DND-41 (cell line): Measurements from ENCODE around the gene CHD6.

ENCODE experiments used
- EZH2 ChIP-seq: IDR thresholded peaks from 3 replicates; pipeline ENCODE4 v1.6.1; 2012; ENCODE audit warnings: borderline replicate concordance, low read depth, mild to moderate bottlenecking, moderate library complexity, low read length, inconsistent platforms; ENCODE audit not compliant: severe bottlenecking
- TF ChIP-seq, protein P1 (sequence below): IDR thresholded peaks from 2 replicates; pipeline ENCODE4 v1.5.1; 2012; ENCODE audit warnings: borderline replicate concordance, low read length, moderate library complexity, mild to moderate bottlenecking; ENCODE audit not compliant: poor library complexity, severe bottlenecking; ENCODE audit errors: extremely low read depth

DNA sequence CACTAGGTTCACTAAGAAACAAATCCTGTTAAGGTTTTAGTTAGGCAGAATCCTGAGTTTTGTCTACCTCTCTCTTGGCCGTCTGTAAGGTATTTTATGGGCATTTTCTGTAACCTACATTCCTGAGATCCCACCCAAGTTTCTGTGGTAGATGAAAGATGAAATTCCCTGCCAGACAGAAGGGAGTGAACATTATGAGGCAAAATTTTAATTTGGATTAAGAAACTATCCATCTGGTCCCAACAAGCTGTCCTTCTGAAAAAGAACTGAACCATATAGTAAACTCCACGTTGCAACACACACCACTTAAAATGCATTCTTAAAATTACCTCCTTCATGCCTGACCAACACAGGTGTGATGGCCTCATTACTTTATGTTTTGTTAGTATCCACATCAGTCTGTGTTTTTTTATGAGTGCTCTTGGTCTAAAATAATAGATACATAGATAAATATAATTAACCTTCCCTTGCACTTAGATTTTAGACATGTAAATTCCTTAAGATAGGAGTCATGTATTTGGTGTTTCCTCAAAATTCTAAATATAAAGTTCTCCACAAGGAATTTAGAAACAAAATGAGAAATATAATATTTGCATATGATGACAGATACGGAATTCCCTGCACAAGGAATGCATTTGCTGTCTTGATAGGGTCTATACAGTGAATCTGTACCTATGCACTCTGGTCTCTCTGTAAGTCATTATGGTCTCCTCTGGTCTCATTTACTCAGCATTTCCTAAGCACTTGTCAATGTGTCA, 86.5 kb downstream of the CHD6 start:
- TF ChIP-seq EZH2: no peak
- TF ChIP-seq, protein P1, sequence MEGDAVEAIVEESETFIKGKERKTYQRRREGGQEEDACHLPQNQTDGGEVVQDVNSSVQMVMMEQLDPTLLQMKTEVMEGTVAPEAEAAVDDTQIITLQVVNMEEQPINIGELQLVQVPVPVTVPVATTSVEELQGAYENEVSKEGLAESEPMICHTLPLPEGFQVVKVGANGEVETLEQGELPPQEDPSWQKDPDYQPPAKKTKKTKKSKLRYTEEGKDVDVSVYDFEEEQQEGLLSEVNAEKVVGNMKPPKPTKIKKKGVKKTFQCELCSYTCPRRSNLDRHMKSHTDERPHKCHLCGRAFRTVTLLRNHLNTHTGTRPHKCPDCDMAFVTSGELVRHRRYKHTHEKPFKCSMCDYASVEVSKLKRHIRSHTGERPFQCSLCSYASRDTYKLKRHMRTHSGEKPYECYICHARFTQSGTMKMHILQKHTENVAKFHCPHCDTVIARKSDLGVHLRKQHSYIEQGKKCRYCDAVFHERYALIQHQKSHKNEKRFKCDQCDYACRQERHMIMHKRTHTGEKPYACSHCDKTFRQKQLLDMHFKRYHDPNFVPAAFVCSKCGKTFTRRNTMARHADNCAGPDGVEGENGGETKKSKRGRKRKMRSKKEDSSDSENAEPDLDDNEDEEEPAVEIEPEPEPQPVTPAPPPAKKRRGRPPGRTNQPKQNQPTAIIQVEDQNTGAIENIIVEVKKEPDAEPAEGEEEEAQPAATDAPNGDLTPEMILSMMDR: no peak
